Medulla oblongata (tissue), 1 donor: Measurements from ENCODE around the gene CFAP97D2.

Source experiments
- DNase-seq: peaks from one replicate; pipeline ENCODE4 v3.0.0-alpha.2; 2015; ENCODE audit errors: extremely low spot score

The CFAP97D2 gene

DNA sequence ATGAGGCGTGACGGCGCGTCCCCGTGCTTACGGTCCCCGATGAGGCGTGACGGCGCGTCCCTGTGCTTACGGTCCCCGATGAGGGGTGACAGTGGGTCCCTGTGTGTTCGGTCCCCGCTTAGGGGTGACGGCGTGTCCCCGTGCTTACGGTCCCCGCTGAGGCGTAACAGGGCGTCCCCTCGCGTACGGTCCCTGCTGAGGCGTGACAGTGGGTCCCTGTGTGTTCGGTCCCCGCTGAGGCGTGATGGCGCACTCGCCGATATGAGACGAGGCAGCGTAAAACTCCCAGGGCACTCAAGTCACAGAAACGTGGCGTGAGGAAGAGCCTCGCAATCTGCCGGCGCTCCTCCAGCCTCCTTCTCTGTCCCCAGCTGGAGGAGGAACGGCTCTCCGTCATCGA, 20.9 kb downstream of the CFAP97D2 start:
- no peak for DNase-seq

DNA sequence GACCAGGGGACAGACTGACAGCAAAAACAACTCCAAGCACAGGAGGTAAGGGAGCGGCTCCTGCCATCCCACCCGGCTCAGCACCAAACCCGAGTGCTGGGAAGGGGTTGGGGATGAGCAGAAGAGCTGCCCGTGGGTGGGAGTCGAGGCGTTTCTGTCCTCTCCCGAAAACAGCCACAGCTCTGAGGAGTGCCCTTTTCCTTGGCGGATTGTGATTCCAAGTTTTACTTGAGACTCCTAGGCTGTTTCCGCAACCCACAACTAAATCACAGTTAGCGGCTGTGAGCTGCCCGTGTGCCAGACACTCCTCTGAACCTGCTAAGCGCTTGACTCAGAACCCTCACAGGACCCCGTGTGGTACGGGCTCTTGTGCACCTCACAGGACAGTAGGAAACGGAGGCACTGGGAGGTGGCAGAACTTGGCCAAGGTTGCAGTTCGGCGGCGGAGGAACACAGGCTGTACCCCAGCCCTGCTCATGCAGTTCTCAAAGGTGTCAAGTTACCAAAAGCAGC, 21.4 kb downstream of the CFAP97D2 start:
- DNase-seq, result no peak

DNA sequence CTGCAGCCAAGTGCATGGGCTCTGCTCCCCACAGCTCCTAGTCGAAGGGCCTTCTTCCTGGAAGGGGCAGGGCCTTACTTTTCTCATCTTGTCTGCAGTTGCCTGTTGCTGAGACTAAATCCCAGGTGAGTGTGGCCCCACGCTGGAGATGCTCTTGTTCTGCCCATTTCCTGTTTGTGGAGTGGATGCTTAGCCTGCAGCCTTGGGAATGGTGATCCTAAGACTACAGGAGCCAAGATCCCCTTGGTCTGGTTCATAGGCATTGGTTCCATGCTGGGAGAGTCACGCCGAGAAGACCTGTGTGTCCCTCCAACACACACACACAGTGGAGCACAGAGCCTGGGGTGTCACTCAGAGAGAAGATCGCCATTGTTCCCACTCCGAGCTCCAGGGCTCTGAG, 23.5 kb downstream of the CFAP97D2 start:
- no peak for DNase-seq

DNA sequence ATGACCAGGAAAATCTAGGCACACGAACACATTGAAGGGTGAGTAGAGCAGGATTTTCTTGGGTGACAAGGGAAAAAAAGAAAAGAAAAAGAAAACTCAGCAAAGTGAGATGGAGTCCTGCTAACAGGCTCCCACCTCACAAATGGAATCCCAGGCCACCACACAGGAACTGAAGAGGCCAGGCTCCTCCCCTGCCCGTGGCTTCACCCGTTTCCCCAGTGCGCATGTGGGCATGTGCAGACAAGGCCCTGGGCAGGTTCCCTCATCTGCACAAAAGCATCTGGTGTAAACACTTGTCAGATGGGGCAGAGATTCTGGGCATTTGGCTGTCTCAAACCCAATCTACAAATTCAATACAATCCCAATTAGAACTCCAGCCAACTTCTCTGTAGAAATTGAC, 24.5 kb downstream of the CFAP97D2 start:
- DNase-seq, result no peak

DNA sequence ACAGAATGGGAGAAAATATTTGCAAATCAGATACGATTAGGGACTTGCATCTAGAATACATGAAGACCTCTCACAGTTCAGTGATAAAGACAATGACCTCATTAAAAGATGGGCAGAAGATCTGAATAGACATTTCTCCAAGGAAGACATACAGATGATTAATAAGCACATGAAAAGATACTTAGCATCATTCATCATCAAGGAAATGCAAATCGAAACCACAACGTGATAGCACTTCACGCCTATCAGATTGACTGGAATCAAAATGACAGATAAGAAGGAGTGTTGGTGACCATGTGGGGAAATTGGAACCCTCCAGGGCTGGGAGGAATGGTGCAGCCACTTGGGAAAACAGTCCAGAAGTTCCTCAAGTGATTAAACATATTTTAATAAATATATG, 25.8 kb downstream of the CFAP97D2 start:
- no peak for DNase-seq

DNA sequence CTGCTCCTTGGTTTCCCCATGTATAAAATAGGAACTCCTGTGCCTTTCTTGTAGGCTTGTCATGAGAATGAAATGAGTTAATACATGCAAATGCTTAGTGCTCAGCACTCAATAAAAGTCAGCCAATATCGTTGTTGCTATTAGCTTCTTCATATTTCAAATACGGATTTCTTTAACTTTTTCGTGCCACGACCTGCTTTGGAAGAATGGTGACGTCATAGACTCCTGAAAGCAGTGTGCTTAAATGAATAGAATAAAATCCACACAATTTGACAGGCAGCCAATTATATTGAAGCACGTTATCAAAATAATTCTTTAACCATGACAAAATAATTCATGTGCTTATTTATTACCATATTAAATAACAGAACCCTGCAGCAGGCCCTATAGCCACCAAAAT, 29.1 kb downstream of the CFAP97D2 start:
- DNase-seq, result no peak

DNA sequence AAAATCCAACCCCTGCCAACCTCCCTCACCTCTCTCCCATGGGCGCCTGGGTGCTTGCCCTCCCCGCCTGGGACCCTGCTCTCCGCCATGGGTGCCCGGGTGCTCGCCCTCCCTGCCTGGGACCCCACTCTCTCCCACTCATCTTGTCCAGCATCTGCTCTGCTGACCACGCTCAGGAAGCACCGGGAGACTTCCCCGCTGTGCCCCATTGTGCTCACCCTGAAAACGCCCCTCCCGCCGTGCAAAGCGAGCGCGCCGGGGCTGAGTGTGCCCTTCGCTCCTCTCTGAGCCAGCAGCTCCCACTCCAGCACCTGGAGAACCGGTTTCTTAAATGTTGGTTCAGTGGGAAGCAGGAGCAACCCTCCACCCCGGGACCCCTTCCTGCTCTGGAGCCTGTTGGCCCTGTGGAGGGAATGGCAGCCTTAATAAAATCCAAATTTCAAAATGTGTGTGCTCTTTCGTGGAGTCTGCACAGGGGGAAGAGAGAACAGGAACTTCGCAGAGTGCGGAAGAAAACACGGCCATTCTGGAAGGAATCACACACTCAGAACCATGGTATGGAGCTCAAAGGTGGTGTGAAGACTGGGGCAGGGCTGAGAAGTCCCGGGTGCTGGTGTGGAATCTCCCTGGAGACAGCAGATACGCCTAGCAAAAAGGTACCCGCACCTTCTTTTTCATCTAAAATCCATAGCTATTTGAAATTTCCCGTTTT, 32.5 kb downstream of the CFAP97D2 start:
- no peak for DNase-seq

DNA sequence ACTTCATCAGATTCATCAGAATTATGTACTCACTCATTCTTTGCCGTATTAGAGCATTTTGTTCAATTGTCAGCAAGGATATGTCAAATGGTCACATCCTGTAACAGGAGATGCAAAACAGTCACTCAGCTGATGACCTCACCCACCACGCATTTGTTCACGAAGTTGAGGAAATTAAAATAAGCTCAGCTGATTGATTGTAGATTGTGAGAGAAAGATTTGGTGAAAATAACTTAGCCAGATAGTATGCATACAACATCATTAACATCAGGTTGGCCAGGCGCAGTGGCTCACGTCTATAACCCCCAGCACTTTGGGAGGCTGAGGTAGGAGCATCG, 33.1 kb downstream of the CFAP97D2 start:
- no peak for DNase-seq

DNA sequence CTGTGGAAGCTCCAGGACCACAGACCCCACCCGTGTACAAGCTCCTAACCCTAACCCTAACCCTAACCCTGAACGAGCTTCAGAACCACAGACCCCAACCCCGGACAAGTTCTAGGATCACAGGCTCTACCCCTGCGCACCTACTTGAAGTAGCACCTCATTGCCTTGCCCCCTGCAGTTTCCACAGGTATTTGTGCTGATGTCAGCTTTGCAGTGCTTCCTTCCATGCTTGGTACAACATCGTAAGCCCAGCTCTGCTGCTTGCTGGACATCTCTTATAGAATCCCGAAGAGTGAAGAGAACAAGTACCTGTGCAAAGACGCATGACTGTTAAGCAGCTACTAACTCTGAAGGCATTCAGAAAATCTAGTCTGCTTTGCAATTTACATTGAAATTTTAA, 34.9 kb downstream of the CFAP97D2 start:
- DNase-seq, result no peak

DNA sequence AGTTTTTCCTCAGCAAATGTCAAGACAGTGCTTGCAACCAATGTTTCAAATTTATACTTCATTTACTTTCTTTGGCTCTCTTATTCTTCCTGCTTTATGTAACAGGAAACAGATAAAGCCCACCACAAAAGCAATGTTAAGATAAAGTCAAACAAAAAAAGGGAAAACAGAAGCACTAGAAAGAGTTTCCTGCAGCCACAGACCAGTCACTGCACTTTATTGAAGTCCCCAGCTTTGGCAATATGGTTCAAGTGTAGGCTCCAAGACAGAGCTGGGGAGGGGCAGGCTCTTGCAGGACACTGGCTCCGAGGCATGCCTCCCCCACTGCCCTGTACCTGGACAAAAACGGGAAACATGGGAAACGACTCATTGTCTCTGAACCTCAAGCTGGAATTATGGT, 40.3 kb downstream of the CFAP97D2 start:
- no peak for DNase-seq

DNA sequence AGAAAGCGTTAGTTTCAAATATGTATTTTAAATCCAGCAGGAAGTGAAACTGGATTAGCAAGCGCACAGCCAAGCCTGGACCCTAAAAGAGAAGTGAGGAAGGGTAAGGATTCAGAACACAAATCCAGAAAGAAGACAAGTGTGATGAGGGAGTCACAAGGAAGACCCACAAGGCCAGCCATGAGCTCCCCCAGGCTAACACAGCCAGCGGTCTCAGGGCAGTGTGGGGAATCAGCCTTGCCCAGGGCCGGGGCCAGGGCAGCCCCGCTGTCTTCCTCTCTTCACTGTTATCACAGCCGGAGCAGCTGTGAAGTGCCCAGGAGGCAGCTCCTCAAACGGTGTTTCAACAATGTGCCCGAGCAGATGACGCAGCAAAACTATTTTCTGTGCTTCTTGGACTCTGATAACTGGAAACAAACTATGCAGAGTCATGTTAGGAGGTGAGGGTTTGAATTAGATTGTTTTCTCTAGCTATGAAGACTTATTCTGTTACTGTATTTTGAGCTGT, 43.5 kb downstream of the CFAP97D2 start:
- peak; percentile 55 for DNase-seq

DNA sequence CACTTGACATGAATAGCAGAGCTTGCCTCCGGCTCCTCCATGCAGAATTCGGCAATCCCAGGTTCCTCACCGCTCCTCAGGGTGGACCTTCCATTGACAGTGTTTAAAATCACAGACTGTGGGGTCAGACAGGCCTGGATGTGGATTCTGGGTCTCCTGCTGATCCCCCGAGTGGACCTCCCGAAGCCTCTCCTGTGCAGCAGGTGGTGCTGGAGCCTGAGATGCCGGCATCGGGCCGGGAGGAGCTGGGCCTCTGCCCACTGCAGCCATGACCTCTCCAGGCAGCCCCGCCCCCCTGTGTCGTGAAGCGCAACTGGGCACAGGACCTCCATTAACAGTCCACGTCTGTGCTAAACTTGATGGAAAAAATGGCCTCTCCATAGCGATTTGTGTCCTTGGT, 45.1 kb downstream of the CFAP97D2 start:
- DNase-seq, result no peak

DNA sequence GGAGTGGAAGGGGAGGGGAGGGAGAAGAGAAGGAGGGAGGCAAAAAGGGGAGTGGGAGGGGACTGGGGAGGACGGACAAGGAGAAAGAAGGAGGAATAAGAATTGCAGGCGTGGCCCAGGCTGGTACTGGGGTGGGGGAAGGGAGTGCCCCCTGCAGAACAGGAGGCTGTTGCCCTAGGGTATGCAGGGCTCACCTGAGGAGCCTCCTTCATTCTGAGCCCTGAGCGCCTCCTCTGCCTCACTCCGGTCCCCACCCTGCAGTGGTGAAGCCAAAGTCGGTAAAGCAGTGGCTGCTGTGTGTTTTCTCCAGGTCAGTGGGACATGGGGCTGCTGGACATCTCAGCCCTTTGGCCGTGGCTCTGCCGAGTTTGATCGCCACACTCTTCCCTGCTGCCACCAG, 46.6 kb downstream of the CFAP97D2 start:
- DNase-seq, result no peak

DNA sequence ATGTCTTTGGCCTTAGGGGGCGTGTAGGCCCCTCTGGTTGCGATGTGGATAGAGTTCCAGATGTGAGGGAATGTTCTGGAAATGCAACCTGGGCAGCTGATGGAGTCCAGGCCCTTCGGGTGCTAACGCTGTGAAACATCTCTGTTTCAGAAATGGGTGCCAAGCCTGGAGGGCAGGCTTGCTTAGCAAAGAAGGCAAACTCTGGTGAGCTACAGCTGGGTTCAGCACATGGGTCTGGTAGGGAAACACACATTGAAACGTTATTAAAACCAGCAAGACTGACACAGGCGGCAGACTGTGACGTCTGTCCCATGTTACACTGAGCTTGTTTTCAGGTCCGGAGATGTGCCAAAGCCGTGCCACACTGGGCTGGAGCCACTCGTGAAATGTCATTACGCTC, 47.0 kb downstream of the CFAP97D2 start:
- no peak for DNase-seq

DNA sequence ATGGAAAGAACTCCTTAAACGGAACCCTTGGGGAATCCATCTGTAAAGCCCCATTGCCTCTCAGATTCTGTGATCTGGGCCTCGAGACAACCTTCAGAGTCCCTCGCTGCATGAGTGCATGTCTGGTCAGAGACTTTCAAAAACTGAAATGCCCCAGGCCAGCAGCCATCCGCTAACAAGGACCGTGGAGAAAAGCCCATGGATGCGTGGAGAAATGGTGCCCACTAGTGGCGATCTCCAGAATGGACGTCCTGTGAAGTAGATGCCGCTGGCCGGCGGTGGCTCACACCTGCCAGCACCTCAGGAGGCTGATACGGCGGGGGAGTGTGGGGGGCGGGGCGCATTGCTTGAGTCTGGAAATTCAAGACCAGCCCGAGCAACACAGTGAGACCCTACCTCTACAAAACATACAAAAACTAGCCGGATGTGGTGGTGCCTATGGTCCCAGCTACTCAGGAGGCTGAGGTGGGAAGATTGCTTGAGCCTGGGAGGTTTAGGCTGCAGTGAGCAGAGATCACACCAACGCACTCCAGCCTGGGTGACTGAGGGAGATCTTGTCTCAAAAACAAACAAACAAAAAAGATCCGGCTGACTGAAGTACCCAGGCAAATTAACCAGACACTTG, 47.8 kb downstream of the CFAP97D2 start:
- peak; percentile 95 for DNase-seq

DNA sequence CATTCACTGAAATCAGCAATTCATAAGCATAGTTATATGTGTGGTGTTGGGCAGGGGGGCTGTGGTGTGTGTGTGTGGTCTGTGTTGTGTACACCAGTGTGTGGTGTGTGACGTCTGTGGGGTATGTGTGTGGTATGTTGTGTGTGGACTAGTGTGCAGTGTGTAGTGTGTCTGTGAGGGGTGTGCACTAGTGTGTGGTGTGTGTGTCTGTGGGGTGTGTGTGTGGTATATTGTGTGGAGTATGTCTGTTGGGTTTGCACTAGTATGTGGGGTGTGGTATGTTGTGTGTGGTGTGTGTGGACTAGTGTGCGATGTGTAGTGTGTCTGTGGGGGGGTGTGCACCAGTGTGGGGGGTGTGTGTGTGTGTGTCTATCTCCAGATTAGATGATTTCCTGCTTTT, 48.5 kb downstream of the CFAP97D2 start:
- no peak for DNase-seq

DNA sequence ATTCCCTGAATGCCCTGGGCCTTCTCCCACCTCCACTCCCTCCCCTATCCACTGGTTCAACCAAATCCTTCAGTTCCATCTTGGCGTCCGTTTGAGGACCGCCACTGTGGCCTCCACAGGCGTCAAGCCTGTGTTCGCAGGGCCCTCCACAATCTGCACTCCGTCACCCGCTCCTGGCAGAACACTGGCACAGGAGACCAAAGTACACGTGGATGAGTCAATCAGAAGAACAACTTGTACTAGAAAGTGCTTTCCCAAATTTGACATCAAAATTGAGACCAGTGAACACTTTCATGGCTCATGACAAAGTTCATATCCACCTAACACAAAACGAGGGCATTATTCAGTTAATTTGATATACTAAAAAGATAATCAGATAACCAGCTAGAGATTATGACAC, 49.1 kb downstream of the CFAP97D2 start:
- DNase-seq, result no peak

DNA sequence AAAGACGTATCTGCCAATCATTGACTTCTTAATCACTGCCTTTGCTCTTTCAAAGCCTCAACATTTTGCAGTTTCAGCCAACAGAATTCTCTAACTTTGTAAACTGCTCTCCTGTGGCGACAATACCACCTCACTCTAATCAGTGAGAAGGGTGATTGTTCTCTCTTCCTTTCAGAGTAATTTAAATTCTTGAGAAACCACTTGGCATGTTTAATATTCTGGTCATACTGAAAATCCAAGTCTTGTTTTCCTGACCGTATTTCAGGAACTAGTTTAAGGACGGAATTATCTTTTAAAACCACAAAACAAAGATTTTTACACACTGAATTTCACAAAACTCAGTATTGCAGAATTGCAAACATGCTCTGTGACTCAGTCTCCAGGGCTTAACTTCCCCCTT, 50.4 kb downstream of the CFAP97D2 start:
- DNase-seq, result no peak

DNA sequence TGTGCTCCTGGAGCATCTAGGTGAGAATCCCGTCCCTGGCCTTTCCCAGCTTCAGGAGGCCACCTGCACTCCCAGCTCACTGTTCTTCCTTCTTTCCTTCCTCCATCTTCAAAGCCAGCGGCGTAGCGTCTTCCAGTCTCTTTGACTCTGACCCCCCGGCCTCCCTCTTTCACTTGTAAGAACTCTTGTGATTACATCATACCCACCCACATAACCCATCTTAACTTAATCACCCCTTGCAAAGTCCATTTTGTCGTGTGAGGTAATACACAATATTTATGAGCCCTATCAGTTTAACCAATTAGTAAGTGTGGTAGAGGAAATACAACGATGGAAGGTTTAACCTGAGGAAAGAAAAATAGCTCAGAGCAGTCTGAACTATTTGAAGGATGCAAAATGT, 51.1 kb downstream of the CFAP97D2 start:
- no peak for DNase-seq

DNA sequence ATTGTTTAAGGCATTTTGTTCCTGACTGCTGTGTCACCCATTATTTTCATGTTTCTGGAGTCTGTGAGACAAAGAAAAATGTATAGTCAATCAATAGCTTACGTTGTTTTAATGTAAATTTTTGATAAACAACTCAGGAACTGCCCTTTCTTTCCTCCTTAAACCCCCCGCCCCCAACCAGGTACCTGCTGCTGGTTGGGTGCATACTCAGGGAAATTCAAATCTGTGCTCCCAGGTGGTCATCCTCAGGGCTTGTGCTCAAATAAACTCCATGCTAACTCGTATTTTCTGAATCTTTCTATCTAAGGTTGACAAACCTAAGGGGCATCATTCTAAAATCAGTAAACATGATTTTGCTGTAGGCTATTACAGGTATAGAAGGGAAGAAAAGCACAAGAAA, 51.5 kb downstream of the CFAP97D2 start:
- DNase-seq, result no peak

DNA sequence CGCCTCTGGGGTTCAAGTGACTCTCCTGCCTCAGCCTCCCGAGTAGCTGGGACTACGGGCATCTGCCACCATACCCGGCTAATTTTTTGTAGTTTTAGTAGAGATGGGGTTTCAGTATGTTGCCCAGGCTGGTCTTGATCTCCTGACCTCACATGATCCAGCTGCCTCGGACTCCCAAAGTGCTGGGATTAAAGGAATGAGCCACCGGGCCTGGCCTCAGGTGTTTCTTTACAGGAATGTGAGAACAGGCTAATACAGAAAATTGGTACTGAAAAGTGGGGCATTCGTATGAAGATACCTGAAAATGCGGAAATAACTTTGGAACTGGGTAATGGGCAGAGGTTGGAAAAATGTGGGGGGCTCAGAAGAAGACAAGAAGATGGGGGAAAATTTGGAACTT, 52.8 kb downstream of the CFAP97D2 start:
- DNase-seq, result no peak

DNA sequence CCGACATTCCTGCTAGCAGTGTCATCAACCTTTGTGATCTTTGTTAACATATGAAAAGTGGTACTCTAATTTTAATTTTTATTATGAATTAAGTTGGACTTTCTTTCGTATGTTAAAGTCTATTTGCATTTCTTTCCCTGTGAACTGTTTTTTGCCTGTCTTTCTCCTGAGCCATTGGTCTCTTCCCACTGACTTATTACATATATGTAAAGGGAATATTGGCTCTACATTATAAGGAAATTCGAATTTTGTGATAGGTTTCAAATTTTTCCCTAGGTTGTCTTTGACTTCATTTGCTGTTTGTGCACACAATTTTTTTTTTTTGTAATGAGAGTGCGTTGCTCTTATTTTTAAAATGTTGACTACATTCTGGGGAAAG, 55.2 kb downstream of the CFAP97D2 start:
- DNase-seq, result no peak

DNA sequence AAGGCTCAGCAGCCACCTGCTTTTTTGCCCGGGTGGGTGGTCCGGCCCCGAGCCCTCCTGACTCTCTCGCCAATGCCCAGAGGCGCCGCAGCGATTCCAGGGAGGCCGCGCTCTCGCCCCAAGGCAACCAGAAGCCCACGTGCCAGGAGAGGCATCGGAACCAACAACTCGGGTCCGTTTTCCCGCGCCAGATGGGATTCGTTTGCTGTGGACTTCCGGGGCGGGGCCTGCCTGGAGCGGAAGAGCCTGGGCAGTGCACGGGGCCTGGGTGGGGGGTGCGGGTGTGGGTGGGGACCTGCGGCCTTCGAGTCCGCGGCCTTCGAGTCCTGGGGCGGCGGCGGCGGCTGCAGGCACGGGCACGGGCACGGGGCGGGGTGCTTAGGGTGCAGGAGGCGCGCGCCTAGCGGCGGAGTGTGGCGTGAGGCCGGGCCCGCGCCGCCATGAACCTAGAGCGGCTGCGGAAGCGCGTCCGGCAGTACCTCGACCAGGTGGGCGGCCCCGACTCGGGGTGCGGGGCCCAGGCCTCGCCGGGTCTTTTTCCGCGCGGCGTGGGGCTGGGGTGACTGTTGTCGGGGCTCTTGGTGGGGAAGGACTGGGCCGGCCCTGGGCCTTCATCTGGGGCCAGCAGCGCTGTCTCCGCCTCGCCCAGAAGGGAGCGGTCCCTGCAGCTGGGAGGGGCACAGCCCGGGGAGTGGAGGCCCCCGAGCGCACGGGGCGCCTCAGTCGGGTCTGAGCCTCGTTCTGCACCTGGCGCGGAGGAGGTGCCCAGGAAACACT, 55.8 kb downstream of the CFAP97D2 start, which contains the start of gene CDC16:
Gene CDC16 (plus strand): TSS at position 253 of the 777 bp plus-strand sequence. CDS start 188 bp downstream, at position 441.
- DNase-seq, result peak; percentile 96
